ENCODE data around the gene PDE4A.
"Not testable (repeated sequence)": the region's sequence is repeated elsewhere in the genome, so short reads cannot be mapped to it uniquely, and the experiment has no call there.

PDE4A gene

DNA sequence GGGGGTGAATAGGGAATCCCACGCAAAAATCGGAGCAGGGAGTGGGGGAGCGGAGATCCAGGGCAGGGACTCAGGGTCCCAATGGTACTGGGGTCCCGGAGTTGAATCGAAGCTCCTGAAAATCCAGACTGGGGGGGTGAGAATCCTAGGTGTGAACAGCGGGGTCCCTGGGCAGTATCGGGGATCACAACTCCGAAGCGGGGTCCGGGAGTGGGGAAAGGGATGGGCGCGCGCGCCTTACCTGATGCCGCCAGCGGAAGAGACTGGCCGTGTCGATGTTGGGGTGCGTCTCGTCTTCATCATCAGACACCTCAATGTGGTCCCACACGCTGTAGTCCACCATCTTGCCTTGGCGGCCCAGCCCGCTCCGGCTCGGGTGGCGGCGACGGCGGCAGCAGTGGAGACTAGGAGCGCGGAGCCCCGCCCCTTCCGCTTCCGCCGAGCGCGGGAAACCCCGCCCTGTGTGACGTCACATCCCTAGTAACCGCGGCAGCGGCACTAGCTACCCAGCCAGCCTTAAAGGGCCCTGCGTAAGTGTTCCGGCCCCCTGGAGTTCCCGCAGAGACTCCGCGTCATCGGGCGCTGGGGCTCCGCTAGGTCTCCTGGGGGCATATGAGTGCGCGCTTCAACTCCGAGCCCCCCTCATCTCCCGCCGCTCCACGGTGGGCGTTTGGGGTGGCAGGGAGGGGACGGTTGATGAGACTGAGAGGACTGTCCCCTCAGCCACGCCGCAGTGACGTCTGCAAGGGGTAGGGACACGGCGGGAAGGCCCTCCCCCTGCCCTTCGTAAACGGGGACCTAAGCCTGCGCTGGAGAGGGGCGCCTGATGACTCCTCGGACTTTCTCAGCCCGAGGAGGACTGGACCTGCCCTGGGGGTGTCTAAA is 17.0 kb upstream of the PDE4A start, which contains the start of gene CDC37:
Gene CDC37 (minus strand): TSS at position 406 of the 885 bp plus-strand sequence. CDS start 63 bp downstream, at position 343.
- DNase-seq (ENCODE audit: low spot score): peak; percentile 98

DNA sequence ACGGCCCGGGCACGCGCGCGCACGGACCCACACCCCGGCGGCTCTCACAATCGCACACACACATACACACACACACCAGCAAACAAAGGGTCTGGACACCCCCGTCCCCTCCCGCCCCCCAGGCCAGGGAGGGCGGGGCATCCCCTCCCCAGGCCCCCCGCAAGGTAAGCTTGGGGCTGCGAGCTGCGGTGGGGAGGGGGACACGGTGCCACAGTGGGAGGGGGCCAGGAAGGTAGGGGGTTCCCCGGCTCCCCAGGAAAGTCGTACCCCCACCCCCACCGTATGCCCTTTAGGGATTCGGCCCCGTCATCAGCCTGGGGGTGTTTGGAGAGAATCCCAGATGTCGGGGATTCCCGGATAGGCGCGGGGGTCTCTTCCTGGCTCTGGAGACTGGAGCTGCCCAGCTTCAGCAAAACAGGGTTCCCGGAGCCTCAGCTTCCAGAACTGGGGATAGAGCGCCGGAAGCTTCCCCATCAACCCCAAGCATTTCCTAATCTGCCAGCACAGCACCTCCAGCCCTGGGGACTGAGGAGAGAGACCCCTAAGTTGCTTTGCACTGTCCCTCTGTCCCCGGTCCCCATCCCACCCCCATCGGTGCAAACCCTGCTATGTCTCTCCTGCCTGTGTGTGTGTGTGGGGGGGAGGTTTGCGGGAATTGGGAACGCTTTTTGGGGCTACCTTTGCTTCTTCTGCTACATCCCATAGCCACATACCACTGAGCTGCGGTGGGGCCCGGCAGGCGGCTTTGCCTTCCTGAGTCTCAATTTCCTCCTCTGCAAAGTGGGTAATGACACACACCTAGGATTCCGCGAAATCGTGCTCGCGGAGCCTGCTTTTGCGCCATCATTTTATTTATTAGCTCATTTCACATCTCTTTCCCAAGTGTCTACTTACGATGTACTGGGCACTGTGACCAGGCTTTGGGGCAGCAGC is 15.2 kb upstream of the PDE4A start:
- DNase-seq (ENCODE audit: low spot score): no peak

DNA sequence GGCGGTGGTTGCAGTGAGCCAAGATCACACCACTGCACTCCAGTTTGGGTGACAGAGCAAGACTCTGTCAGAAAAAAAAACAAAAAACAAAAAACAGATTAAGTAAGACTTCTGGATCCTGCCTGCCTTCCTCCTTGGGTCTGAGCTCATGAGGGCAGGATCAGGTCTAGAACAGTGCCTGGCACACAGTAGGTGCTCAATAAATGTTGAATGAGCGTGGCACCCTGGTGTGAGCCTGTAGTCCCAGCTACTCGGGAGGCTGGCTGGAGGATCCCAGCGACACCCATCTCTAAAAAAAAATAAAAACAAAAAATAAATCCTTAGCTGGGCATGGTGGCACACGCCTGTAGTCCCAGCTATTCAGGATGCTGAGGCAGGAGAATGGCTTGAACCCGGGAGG is 14.1 kb upstream of the PDE4A start:
- no peak for DNase-seq (ENCODE audit: low spot score)

GRCh38 chr19:10407096-10407495 is 13.2 kb upstream of the PDE4A start:
- DNase-seq (ENCODE audit: low spot score): no peak

DNA sequence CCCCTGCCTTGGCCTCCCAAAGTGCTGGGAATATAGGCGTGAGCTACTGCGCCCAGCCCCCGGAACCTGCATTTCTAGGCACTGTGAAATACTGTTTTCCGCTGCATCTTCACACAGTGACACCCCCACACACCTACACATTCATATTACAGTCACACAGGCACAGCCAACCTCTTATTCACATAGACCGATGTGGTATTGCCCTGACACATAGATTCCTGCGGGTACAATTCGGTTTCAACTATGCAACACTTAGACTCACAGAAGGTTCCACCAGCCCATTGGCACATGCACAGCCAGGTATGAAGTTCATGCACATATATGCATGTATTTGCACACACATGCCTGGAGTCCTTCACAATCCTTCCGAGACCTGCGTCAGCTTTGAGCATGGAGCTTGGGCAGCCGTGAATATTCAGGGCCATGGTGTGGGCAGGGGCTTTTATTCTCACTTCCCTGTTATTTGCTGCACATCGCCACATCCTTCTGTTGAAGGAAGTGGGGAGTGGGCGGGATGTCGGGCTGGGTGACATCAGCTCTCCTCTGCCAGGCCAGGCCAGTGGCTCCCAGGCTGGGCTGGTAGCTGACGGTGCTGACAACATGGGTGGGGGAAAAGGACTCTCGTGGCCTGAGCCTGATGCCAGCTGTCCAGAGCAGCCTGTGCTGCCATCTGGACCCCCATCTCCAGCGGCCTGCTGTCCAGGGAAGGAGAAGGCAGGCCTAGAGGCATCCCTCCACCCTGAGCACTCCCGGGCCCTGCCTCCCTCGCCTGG is 11.6 kb upstream of the PDE4A start:
- DNase-seq (ENCODE audit: low spot score): no peak

DNA sequence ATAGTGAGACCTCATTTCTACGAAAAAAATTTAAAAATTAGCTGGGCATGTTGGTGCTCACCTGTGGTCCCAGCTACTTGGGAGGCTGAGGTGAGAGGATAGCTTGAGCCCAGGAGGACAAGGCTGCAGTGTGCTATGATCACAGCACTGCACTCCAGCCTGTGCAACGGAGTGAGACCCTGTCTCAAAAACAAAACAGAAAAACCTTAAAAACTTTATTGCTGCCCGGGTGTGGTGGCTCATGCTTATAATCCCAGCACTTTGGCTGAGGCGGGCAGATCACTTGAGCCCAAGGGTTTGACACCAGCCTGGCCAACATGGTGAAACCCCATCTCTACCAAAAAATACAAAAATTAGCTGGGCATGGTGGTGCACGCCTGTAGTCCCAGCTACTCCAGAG is 9.1 kb upstream of the PDE4A start:
- not testable (repeated sequence) for DNase-seq (ENCODE audit: low spot score)

GRCh38 chr19:10412257-10412977 is 7.9 kb upstream of the PDE4A start:
- DNase-seq (ENCODE audit: low spot score): no peak

DNA sequence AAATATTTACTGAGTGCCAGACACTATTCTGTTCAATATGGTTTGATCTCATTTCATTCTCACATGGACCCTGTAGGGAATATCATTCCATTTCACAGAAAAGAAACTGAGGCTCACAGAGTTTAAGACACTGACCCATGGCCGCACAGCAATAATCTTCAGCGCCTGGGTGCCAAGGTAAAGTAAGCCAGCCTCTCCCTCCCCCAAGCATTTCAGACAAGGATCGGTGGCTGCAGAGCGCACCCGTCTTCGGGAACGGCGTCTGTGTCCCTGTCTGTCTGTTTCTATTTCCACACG is 4.3 kb upstream of the PDE4A start:
- DNase-seq (ENCODE audit: low spot score): no peak

DNA sequence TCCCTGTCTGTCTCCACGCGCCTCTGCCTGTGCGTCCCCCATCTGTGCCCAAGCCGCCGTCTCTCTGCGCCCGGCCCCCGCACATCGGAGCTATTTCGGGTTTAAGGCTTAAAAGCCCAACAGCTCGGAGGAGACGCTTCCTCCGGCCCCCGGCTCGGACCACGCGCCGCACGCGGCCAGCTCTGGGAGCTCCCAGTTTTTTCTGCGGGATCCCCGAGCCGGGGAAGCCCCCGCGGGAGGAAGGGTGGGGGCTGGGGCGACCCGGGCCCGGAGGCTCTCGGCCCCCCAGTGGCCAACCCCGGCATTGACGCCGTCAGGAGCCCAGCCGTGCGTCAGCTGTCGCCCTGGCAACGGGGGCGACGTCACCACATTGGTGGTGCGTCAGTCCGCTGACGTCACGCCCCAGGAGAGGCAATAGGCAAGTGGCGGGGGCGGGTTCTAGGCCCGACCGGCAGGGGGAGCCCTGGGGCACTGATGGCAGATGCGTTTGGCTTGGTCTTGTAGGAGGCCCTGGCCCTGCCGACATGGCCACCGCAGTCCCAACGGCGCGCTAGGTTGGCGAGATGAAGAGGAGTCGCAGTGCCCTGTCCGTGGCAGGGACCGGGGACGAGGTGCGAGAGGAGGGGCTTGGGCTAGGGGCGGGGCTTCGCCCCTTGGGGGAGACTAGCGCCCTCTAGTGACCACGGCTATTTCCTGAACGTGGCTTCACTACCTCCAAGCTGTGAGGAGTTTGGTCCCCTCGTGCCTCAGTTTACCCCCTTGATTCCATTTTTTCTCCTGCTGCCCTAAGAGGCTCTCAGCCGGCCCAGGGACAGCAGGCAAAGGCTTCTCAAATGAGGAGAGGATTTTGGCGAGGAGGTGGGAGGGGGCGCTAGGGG is 3.7 kb upstream of the PDE4A start:
- peak; percentile 95 for DNase-seq (ENCODE audit: low spot score)

- DNase-seq (ENCODE audit: low spot score): peak; percentile 35
Observed at GRCh38 chr19:10417541-10418234, 2.6 kb upstream of the PDE4A start.

DNA sequence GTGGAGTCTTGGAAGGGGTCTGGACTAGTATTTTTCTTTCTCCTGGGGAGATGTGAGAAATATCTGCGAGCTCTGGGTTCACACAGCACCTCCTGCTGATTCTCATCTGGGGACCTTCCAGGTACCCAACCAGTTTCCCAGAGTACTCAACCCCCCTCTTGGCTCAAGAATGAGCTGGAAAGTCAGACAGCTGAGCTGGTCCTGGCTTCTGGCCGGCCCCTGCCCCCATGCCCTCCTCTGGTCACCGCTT is 2.2 kb upstream of the PDE4A start:
- DNase-seq (ENCODE audit: low spot score): no peak

GRCh38 chr19:10418485-10419199 is 1.7 kb upstream of the PDE4A start:
- peak; percentile 63 for DNase-seq (ENCODE audit: low spot score)

- DNase-seq (ENCODE audit: low spot score): peak; percentile 60
Observed at GRCh38 chr19:10419200-10419645, 1.1 kb upstream of the PDE4A start.

GRCh38 chr19:10419646-10420443 is 493 bp upstream of the PDE4A start:
- DNase-seq (ENCODE audit: low spot score): peak; percentile 94

GRCh38 chr19:10421240-10422045 is 1.1 kb downstream of the PDE4A start:
- DNase-seq (ENCODE audit: low spot score): peak; percentile 8

- peak; percentile 10 for DNase-seq (ENCODE audit: low spot score)
Observed at GRCh38 chr19:10422046-10422461, 1.7 kb downstream of the PDE4A start.

DNA sequence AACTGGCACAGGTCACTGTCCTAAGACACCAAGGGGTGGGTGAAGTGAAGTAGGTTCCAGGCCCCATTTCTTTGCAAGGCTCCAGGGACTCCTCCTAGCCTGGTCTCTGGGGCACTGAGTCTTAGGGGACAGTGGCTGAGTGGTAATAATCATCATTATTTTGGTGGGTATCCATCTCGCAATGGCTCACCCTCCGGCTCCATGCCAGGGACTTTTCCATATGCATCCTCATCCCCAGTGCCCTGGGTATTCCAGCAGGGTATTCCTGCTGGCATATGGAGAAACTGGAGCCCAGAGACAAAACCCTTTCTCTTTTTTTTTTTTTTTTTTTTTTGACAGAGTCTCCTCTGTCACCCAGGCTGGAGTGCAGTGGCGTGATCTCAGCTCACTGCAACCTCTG is 2.5 kb downstream of the PDE4A start:
- peak; percentile 4 for DNase-seq (ENCODE audit: low spot score)
